CD4-positive, alpha-beta T cell treated with Interleukin-6 at 100 ng/mL for 8 hours (primary cell): ENCODE data around the gene MIER2.
"Not testable (repeated sequence)": the region's sequence is repeated elsewhere in the genome, so short reads cannot be mapped to it uniquely, and the experiment has no call there.

Experiments
- DNase-seq: peaks from one replicate; pipeline ENCODE4 v3.0.0-alpha.2; 2020; ENCODE audit warnings: mixed read lengths, low spot score

Gene MIER2, protein sequence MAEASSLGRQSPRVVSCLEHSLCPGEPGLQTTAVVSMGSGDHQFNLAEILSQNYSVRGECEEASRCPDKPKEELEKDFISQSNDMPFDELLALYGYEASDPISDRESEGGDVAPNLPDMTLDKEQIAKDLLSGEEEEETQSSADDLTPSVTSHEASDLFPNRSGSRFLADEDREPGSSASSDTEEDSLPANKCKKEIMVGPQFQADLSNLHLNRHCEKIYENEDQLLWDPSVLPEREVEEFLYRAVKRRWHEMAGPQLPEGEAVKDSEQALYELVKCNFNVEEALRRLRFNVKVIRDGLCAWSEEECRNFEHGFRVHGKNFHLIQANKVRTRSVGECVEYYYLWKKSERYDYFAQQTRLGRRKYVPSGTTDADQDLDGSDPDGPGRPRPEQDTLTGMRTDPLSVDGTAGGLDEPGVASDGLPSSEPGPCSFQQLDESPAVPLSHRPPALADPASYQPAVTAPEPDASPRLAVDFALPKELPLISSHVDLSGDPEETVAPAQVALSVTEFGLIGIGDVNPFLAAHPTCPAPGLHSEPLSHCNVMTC

DNA sequence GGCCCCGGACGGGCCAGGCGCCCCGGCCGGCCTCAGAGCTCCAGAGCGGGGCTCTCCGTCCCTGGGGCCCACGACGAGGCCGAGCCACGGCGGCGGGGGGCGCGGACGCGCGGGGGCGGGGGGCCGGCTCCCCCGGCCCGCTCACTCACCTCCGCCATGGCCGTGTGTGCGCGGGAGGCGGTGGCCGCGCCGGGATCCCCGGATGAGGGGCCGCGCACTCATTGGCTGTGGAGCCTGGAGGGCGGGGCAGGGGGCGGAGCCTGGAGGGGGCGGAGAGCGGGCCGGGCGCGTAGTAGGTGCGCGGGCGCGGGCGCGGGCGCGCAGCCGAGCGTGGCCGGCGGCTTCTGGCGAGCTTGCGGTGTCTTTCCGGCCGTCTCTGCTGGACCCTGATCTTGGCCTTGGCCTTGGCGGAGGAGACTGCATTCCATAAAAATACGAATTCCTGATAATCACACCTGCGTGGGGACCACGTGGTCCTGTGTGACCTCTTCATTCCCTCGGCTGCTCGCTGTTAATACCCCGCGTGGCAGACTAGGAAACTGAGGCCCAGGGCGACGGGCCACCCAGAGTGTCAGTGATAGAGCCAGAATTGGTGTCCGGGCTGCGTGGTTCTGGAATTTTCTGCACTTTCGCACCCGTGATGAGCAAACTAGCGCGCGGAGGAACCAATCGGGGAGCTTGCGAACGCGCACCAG is at the start of gene MIER2:
Gene MIER2, minus strand, starts transcription at position 172 of the 695 bp plus-strand sequence. Its CDS starts 14 bp downstream, at position 158.
- DNase-seq, result peak; percentile 82

DNA sequence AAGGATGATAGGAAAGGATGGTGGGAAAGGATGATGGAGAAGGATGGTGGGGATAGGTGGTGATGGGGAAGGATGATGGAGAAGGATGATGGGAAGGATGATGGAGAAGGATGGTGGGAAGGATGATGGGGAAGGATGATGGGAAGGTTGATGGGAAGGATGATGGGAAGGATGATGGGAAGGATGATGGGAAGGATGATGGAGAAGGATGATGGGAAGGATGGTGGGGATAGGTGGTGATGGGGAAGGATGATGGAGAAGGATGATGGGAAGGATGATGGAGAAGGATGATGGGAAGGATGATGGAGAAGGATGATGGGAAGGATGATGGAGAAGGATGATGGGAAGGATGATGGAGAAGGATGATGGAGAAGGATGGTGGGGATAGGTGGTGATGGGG is 49.0 kb upstream of the MIER2 start:
- not testable (repeated sequence) for DNase-seq

DNA sequence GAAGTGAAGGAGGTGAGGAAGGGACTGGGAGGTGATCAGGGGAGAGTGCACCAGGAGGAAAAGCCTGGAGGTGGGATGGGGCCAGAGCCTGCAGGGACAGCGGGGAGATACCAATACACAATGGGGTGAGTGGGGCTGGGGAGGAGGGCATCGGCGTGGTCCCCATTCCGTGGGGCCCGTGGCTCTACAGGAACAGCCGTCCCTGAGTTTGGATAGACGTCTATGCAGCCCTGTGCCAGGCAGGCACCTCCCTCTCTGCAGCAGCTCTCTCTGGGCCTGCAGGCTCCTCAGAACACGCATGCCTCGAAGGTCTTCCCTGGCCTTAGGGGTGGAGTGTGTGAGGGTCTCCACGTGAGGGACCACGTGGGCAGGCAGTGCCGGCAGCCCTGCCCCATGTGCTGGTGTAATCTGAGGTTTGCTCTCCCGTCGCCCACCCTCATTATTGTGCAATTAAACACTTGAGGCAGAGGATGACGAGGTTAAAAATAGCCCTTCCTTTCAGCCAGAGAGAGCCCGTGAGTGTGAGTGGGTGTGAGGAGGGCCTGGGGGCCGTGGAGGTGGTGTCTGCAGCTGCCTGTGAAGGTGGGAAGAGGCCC is 47.9 kb upstream of the MIER2 start:
- DNase-seq, result no peak

DNA sequence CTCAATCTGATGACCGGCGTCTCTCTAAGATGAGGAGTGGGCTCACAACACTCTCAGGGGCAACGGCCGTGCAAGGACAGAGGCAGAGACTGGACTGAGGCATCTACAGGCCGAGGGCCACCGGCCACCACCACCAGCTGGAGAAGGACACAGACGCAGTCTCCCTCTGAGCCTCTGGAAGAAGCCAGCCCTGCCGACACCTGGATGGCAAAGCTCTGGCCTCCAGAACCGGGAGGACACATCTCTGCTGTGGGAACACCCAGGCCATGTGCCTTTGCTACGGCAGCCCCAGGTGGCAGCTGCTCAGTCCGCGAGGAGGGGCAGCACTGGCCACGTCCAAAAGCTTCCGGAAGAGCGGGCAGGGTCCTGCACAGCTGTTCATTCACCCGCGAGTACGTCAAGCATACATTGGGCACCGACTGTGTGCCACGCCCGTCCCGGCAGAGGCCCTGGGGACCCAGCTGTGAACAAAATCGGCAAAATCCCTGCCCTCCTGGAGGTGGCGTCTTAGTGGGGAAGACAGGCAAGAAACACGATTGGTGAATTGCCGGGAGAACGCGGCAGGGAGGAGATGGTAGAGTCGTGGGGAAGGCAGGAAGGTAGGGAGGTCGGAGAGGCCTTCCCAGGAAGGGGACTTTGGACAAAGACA is 47.3 kb upstream of the MIER2 start:
- no peak for DNase-seq

DNA sequence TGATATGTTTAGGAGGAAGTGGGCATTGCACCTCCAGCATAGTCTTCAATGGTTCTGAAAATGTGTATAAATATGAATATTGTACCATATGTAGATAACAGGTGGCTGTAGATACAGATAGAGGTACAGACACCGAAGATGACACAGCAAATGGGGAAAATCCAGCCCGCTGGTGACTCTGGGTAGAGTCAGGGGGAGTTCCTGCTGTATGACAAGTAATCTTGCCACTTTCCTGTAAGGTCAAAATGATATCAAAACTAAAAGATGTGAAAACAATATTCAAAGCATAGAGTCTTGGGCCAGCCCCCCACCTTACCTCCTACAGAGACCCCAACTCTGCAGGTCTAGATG is 46.6 kb upstream of the MIER2 start:
- no peak for DNase-seq

DNA sequence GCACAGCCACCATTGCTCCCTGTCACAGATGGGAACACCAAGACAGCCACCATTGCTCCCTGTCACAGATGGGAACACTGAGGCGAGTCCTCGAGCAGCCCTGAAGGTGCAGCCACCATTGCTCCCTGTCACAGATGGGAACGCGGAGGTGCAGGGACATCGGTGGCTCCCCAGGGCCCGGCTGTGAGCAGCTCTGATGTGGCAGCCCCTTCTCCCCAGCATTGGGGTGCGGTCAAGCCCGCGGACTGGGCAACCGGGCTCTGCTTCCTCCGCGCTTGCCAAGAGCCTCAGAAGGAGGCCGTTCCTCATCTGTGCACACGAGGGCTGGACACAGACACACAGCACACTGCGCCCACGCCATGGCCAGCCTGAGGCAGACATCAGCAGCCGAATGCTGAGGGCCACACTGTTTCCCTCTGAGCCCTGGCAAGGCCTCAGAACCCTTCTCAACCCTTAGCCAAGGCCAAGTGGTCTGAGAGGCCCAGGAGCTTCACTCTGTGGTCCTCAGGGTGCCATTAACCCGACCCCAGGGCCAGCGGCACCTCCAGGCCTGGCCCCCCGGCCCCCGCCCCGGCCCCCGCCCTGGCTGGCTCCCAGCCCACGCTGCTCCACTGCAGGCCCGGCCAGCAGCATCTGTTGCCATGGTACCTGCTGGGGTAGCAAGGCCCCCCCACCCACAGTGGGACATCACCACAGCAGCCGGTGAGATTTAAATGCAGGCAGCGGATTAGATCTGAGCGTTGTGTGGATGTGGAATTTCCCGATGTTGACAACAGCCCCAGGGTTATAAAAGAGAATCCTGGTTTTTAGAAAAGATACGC is 46.0 kb upstream of the MIER2 start:
- DNase-seq, result no peak

DNA sequence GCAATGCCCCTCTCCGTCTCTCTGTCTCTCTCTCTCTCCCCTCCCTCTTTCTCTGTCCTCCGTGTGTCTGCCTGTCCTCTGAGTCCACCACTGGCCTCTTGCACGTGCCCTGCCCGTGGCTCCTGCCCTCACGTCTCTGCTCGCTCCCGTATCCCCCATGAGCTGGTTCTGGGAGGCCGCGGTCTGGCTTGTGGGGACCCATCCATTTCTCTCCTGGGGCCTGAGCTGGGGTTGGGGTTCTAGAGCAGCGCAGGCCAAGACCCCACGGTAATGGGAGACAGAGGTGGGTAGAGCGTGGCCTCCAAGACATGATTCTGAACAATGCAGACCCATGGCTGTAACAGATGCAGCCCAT is 45.3 kb upstream of the MIER2 start:
- no peak for DNase-seq

DNA sequence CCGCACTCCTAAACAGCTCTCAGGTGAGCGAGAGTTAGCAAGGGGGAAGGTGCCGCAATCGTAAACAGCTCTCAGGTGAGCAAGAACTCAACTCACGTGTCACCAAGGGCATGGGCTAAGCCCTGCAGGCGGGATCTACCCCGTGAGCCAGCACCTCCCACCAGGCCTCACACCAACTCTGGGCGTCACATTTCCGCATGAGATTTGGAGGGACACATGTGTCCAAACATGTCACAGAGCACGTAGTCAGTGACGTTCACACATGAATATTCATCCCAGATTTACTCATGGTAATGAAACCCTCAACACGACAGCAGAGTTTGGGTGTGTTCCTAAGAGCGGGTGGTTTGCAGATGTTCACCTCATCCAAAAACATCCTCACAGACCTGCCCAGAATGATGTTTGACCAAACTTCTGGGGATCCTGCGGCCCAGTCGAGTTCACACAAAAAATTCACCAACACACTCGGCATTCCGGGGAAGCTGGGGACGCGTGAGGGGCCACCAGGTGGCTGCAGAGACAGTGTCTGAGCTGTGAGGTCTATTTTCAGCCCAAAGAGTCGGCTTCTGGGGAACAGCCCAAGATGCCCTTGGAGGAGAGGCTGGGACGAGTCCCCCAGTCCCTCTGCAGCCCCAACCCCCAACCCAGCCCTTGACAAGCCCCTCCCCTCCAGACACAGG is 44.8 kb upstream of the MIER2 start:
- no peak for DNase-seq

DNA sequence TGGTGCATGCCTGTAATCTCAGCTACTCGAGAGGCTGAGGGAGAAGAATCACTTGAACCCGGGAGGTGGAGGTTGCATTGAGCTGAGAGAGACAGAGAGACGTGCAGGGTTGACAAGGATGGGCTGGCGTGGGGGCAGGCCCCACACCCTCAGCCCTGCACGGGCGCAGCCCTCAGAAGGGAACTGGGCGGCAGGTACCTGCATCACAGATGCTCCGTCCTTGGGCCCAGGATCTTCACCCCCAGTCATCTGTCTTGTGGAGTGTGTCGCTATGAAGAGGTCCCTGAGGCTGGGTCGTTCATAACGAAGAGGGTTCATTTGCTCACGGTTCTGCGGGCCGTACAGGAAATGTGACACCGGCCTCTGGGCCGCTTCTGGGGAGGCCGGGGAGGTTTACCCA is 44.1 kb upstream of the MIER2 start:
- no peak for DNase-seq

DNA sequence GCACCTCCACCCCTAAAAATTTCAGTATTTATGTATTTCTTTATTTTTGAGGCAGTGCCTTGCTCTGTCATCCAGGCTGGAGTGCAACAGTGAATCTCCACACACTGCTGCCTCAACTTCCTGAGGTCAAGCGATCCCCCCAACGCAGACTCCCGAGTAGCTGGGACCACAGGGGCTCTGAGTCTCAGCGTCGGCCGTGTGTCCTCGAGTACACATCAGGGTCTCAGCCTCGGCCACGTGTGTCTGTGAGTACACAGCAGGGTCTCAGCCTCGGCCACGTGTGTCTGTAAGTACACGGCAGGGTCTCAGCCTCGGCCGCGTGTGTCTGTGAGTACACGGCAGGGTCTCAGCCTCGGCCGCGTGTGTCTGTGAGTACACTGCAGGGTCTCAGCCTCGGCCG is 43.2 kb upstream of the MIER2 start:
- no peak for DNase-seq

DNA sequence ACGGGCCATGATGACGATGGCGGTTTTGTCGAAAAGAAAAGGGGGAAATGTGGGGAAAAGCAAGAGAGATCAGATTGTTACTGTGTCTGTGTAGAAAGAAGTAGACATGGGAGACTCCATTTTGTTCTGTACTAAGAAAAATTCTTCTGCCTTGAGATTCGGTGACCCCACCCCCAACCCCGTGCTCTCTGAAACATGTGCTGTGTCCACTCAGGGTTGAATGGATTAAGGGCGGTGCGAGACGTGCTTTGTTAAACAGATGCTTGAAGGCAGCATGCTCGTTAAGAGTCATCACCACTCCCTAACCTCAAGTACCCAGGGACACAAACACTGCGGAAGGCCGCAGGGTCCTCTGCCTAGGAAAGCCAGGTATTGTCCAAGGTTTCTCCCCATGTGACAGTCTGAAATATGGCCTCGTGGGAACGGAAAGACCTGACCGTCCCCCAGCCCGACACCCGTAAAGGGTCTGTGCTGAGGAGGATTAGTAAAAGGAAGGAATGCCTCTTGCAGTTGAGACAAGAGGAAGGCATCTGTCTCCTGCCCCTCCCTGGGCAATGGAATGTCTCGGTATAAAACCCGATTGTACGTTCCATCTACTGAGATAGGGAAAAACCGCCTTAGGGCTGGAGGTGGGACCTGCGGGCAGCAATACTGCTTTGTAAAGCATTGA is 42.2 kb upstream of the MIER2 start:
- DNase-seq, result not testable (repeated sequence)

DNA sequence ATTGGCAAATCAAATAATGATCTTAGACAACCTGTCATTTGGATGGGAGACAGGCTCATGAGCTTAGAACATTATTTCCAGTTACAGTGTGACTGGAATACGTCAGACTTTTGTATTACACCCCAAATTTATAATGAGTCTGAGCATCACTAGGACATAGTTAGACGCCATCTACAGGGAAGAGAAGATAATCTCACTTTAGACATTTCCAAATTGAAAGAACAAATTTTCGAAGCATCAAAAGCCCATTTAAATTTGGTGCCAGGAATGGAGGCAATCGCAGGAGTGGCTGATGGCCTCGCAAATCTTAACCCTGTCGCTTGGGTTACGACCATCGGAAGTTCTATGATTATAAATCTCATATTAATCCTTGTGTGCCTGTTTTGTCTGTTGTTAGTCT is 41.6 kb upstream of the MIER2 start:
- DNase-seq, result not testable (repeated sequence)

DNA sequence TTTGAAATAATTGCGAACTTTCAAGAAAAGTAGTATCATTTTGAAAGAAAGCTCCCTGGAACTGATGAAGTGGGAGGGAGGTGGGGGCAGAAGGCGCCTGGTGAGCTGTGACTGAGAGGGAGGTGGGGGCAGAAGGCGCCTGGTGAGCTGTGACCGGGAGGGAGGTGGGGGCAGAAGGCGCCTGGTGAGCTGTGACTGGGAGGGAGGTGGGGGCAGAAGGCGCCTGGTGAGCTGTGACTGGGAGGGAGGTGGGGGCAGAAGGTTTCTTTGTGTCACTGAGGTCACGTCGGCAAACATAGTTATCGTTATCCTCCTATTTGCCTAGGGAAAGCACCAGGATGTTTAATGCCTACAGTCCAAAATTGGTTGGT is 40.2 kb upstream of the MIER2 start:
- DNase-seq, result no peak

DNA sequence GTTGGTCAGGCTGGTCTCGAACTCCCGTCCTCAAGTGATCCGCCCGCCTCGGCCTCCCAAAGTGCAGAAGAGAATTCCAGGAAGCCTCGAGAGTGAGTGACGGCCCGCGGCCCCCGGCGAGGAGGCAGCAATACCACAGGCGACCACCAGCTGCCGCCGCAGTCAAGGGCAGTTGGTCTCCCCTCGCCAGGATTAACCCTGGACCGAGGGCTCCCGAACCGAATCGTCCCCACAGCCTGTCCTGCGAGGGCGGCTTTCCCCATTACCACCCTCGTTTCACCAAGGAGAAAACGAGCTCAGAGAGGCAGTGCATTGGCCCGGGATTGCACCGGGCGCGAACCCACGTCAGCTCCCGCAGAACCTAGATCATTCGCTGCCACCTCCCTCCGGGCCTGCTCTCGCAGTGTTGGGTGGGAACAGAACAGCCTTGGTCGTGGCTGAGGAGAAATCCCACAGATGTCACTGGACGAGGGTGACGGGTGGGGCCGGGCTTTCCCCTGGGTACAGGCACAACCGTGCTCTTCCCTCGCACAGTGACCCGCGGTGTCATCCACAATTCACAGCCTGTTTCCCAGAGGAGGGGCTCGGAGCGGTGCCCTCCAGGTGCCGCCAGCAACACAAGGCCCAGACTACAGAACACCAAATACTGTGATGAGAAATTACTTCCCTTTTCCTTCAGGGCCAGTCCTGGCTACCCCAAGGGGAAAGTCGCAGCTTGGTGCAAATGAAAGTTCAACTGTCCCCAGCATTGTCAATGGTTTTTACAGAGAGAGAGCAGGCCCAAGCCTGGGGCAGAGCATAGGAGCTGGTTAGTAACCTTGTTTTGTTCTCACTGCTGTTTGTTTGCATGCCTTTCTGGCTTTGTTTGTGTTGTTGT is 39.6 kb upstream of the MIER2 start:
- no peak for DNase-seq

DNA sequence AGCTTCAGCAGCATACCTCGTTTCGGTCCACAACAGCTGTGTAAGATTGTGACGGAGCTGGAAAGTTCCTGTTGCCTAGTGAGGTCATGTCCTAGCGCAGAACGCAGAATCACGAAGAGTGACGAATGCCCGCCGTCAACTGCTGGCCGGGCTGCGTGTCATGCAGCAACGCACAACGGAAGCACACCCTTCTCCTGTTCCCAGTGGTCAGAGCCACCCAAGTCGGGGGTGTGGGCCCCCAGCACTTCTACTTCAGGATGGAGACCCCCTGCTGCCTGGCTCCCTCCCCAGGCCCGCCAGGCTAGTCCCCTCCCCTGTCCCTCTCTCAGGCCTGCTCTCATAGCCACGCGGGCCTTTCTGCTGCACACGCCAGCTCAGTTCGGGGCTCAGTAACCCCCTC is 38.4 kb upstream of the MIER2 start:
- no peak for DNase-seq

DNA sequence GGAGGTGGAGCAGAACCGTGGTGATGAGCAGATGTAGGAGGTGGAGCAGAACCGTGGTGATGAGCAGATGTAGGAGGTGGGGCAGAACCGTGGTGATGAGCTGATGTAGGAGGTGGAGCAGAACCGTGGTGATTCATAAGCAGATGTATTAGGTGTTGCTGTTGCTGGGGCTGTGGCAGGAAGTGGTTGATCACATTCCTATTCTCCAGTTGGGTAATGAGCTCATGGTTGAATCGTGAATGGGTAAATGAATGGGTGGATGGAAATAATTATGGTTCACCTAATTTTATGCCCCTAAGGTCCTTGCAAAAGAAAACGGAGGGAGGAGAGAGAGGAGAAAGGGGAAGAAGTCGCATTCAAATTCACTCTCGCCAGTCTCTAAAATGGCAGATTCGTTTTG is 38.0 kb upstream of the MIER2 start:
- not testable (repeated sequence) for DNase-seq

DNA sequence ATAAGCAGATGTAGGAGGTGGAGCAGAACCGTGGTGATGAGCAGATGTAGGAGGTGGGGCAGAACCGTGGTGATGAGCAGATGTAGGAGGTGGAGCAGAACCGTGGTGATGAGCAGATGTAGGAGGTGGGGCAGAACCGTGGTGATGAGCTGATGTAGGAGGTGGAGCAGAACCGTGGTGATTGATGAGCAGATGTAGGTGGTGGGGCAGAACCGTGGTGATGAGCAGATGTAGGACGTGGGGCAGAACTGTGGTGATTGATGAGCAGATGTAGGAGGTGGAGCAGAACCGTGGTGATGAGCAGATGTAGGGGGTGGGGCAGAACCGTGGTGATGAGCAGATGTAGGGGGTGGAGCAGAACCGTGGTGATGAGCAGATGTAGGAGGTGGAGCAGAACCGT is 37.3 kb upstream of the MIER2 start:
- not testable (repeated sequence) for DNase-seq

DNA sequence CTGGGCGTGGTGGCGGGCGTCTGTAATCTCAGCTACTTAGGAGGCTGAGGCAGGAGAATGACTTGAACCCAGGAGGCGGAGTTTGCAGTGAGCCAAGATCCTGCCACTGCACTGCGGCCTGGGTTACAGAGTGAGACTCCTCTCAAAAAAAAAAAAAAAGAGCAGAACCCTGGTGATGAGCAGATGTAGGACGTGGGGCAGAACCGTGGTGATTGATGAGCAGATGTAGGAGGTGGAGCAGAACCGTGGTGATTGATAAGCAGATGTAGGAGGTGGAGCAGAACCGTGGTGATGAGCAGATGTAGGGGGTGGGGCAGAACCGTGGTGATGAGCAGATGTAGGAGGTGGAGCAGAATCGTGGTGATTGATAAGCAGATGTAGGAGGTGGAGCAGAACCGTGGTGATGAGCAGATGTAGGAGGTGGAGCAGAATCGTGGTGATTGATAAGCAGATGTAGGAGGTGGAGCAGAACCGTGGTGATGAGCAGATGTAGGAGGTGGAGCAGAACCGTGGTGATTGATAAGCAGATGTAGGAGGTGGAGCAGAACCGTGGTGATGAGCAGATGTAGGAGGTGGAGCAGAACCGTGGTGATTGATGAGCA is 36.1 kb upstream of the MIER2 start:
- not testable (repeated sequence) for DNase-seq

DNA sequence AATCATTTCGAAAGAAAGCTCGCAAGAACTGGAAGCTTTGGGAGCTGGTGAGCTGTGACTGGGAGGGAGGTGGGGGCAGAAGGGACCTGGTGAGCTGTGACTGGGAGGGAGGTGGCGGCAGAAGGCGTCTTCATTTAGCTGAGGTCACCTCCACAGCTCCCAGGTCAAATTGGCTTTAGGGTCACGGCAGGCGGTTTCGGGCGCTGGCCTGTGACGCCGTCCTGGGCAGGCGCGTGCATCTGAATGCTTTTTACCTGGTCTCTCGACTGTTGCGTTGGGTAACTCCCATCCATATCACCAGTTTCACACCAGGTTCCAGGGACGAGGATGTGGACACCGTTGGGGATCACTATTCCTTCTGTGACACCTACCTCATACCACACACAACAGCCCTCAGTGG is 35.2 kb upstream of the MIER2 start:
- DNase-seq, result no peak
